T-helper 1 cell (primary cell): ENCODE results near the gene BCO2.
"Not testable (repeated sequence)": the region's sequence is repeated elsewhere in the genome, so short reads cannot be mapped to it uniquely, and the experiment has no call there.

ENCODE experiments used
- DNase-seq, 5 donors: peaks; one replicate each; pipeline ENCODE4 v3.0.0-alpha.2; 2012 to 2020

Gene BCO2

GRCh38 chr11:112166562-112166961 lies 8.8 kb upstream of the BCO2 start:
- no peak for DNase-seq

GRCh38 chr11:112167145-112167544 lies 8.2 kb upstream of the BCO2 start, which contains the start of gene TEX12:
TEX12 (plus strand) TSS chr11:112167372; CDS start chr11:112169269, 1,897 bp downstream.
- no peak for DNase-seq

- no peak for DNase-seq
These were observed 2.8 kb upstream of the BCO2 start for GRCh38 chr11:112172362-112172994.

GRCh38 chr11:112173152-112173551 lies 2.2 kb upstream of the BCO2 start:
- DNase-seq: no peak

GRCh38 chr11:112175599-112175952 lies 264 bp downstream of the BCO2 start:
- DNase-seq: no peak

- no peak for DNase-seq
These were observed 765 bp downstream of the BCO2 start for GRCh38 chr11:112176077-112176476.

- no peak for DNase-seq
These were observed 2.3 kb downstream of the BCO2 start for GRCh38 chr11:112177589-112177988.

- no peak for DNase-seq
These were observed 3.1 kb downstream of the BCO2 start for GRCh38 chr11:112178428-112178827.

GRCh38 chr11:112178936-112179335 lies 3.6 kb downstream of the BCO2 start:
- no peak for DNase-seq

GRCh38 chr11:112179601-112180000 lies 4.3 kb downstream of the BCO2 start:
- DNase-seq: no peak

GRCh38 chr11:112182867-112183266 lies 7.6 kb downstream of the BCO2 start:
- DNase-seq: no peak

GRCh38 chr11:112185883-112186282 lies 10.6 kb downstream of the BCO2 start:
- DNase-seq: no peak

- DNase-seq: no peak
These were observed 11.0 kb downstream of the BCO2 start for GRCh38 chr11:112186304-112186703.

GRCh38 chr11:112195113-112195512 lies 19.8 kb downstream of the BCO2 start:
- DNase-seq: not testable (repeated sequence)

- DNase-seq: no peak
These were observed 20.6 kb downstream of the BCO2 start for GRCh38 chr11:112195951-112196351.

GRCh38 chr11:112196519-112197087 lies 21.3 kb downstream of the BCO2 start:
- no peak for DNase-seq

GRCh38 chr11:112199101-112199500 lies 23.8 kb downstream of the BCO2 start:
- not testable (repeated sequence) for DNase-seq

- DNase-seq: no peak
These were observed 24.9 kb downstream of the BCO2 start for GRCh38 chr11:112200252-112200651.

- DNase-seq: no peak
These were observed 30.8 kb downstream of the BCO2 start for GRCh38 chr11:112206071-112206470.

- no peak for DNase-seq
These were observed 35.6 kb downstream of the BCO2 start for GRCh38 chr11:112210890-112211289.

- no peak for DNase-seq
These were observed 36.2 kb downstream of the BCO2 start for GRCh38 chr11:112211536-112211935.

GRCh38 chr11:112212290-112212689 lies 37.0 kb downstream of the BCO2 start:
- DNase-seq: no peak

GRCh38 chr11:112212710-112213109 lies 37.4 kb downstream of the BCO2 start:
- DNase-seq: no peak

GRCh38 chr11:112213753-112214152 lies 38.4 kb downstream of the BCO2 start:
- DNase-seq: no peak

- DNase-seq: no peak
These were observed 40.3 kb downstream of the BCO2 start for GRCh38 chr11:112215621-112216020.
